ENCODE data around the gene GAL3ST3.

Gene GAL3ST3

DNA sequence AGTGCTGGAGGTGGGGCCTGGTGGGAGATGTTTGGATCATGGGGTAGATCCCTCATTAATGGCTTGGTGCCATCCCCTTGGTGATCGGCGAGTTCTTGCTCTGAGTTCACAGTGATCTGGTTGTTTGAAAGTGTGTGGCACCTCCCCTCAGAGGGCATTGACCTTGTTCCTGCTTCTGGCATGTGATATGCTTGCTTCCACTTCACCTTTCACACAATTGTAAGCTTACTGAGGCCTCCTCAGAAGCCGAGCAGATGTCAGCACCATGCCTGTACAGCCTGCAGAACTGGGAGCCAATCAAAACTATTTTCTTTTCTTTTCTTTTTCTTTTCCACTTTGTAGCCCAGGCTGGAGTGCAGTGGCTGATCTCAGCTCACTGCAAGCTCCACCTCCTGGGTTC, 11.6 kb downstream of the GAL3ST3 start:
- TF ChIP-seq ARNTL (CRISPR knock-in tag; IDR thresholded peaks at IDR 0.05; ENCODE audit: borderline replicate concordance, low read depth) (no peak), ZNF565 (CRISPR knock-in tag; conservative IDR thresholded peaks at IDR 0.05; ENCODE audit: low read depth) (no peak), ESRRG (CRISPR knock-in tag; IDR thresholded peaks at IDR 0.05) (no peak), ZFP30 (CRISPR knock-in tag; IDR thresholded peaks at IDR 0.05) (no peak)
- TF ChIP-seq, protein P1, sequence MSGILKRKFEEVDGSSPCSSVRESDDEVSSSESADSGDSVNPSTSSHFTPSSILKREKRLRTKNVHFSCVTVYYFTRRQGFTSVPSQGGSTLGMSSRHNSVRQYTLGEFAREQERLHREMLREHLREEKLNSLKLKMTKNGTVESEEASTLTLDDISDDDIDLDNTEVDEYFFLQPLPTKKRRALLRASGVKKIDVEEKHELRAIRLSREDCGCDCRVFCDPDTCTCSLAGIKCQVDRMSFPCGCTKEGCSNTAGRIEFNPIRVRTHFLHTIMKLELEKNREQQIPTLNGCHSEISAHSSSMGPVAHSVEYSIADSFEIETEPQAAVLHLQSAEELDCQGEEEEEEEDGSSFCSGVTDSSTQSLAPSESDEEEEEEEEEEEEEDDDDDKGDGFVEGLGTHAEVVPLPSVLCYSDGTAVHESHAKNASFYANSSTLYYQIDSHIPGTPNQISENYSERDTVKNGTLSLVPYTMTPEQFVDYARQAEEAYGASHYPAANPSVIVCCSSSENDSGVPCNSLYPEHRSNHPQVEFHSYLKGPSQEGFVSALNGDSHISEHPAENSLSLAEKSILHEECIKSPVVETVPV (CRISPR knock-in tag; IDR thresholded peaks at IDR 0.05) = no peak
- TF ChIP-seq, protein P2, sequence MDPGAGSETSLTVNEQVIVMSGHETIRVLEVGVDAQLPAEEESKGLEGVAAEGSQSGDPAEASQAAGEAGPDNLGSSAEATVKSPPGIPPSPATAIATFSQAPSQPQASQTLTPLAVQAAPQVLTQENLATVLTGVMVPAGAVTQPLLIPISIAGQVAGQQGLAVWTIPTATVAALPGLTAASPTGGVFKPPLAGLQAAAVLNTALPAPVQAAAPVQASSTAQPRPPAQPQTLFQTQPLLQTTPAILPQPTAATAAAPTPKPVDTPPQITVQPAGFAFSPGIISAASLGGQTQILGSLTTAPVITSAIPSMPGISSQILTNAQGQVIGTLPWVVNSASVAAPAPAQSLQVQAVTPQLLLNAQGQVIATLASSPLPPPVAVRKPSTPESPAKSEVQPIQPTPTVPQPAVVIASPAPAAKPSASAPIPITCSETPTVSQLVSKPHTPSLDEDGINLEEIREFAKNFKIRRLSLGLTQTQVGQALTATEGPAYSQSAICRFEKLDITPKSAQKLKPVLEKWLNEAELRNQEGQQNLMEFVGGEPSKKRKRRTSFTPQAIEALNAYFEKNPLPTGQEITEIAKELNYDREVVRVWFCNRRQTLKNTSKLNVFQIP (CRISPR knock-in tag; IDR thresholded peaks at IDR 0.05; ENCODE audit: borderline replicate concordance, low read depth) = no peak
- ATAC-seq = no peak

DNA sequence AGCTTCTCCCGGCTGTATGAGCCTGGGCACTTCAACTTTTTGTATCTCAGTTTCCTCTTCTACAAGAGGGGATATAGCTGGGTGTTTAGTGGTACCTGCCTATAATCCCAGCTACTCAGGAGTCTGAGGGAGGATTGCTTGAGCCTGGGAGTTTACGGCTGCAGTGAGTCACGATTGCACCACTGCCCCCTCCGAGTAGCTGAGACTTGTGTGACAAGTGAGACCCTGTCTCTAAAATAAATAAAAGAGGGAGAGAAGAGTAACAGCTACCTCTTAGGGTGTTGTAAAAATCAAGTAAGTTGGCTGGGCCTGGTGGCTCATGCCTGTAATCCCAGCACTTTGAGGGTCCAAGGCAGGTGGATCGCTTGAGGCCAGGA, 12.6 kb downstream of the GAL3ST3 start:
- TF ChIP-seq ISL1 (CRISPR knock-in tag; IDR thresholded peaks at IDR 0.05) (no peak), ZNF8 (CRISPR knock-in tag; IDR thresholded peaks at IDR 0.05) (no peak), ZNF565 (CRISPR knock-in tag; conservative IDR thresholded peaks at IDR 0.05; ENCODE audit: low read depth) (no peak), ESRRG (CRISPR knock-in tag; IDR thresholded peaks at IDR 0.05) (no peak), ZFP3 (CRISPR knock-in tag; IDR thresholded peaks at IDR 0.05) (no peak), PPARA (CRISPR knock-in tag; IDR thresholded peaks at IDR 0.05; ENCODE audit: borderline replicate concordance) (no peak), SNAI2 (CRISPR knock-in tag; IDR thresholded peaks at IDR 0.05) (no peak), RARB (CRISPR knock-in tag; IDR thresholded peaks at IDR 0.05) (no peak), GLIS3 (CRISPR knock-in tag; IDR thresholded peaks at IDR 0.05) (no peak), ARNTL (CRISPR knock-in tag; IDR thresholded peaks at IDR 0.05; ENCODE audit: borderline replicate concordance, low read depth) (no peak), ZC3H10 (CRISPR knock-in tag; IDR thresholded peaks at IDR 0.05) (no peak)
- TF ChIP-seq, protein P1 (CRISPR knock-in tag; IDR thresholded peaks at IDR 0.05) = no peak
- TF ChIP-seq, protein P3, sequence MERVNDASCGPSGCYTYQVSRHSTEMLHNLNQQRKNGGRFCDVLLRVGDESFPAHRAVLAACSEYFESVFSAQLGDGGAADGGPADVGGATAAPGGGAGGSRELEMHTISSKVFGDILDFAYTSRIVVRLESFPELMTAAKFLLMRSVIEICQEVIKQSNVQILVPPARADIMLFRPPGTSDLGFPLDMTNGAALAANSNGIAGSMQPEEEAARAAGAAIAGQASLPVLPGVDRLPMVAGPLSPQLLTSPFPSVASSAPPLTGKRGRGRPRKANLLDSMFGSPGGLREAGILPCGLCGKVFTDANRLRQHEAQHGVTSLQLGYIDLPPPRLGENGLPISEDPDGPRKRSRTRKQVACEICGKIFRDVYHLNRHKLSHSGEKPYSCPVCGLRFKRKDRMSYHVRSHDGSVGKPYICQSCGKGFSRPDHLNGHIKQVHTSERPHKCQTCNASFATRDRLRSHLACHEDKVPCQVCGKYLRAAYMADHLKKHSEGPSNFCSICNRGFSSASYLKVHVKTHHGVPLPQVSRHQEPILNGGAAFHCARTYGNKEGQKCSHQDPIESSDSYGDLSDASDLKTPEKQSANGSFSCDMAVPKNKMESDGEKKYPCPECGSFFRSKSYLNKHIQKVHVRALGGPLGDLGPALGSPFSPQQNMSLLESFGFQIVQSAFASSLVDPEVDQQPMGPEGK (CRISPR knock-in tag; IDR thresholded peaks at IDR 0.05; ENCODE audit: borderline replicate concordance) = no peak
- TF ChIP-seq, protein P4, sequence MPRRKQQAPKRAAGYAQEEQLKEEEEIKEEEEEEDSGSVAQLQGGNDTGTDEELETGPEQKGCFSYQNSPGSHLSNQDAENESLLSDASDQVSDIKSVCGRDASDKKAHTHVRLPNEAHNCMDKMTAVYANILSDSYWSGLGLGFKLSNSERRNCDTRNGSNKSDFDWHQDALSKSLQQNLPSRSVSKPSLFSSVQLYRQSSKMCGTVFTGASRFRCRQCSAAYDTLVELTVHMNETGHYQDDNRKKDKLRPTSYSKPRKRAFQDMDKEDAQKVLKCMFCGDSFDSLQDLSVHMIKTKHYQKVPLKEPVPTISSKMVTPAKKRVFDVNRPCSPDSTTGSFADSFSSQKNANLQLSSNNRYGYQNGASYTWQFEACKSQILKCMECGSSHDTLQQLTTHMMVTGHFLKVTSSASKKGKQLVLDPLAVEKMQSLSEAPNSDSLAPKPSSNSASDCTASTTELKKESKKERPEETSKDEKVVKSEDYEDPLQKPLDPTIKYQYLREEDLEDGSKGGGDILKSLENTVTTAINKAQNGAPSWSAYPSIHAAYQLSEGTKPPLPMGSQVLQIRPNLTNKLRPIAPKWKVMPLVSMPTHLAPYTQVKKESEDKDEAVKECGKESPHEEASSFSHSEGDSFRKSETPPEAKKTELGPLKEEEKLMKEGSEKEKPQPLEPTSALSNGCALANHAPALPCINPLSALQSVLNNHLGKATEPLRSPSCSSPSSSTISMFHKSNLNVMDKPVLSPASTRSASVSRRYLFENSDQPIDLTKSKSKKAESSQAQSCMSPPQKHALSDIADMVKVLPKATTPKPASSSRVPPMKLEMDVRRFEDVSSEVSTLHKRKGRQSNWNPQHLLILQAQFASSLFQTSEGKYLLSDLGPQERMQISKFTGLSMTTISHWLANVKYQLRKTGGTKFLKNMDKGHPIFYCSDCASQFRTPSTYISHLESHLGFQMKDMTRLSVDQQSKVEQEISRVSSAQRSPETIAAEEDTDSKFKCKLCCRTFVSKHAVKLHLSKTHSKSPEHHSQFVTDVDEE (CRISPR knock-in tag; IDR thresholded peaks at IDR 0.05) = no peak
- TF ChIP-seq, protein P5, sequence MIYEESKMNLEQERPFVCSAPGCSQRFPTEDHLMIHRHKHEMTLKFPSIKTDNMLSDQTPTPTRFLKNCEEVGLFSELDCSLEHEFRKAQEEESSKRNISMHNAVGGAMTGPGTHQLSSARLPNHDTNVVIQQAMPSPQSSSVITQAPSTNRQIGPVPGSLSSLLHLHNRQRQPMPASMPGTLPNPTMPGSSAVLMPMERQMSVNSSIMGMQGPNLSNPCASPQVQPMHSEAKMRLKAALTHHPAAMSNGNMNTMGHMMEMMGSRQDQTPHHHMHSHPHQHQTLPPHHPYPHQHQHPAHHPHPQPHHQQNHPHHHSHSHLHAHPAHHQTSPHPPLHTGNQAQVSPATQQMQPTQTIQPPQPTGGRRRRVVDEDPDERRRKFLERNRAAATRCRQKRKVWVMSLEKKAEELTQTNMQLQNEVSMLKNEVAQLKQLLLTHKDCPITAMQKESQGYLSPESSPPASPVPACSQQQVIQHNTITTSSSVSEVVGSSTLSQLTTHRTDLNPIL (CRISPR knock-in tag; IDR thresholded peaks at IDR 0.05; ENCODE audit: low read depth) = no peak
- TF ChIP-seq, protein P2 (CRISPR knock-in tag; IDR thresholded peaks at IDR 0.05; ENCODE audit: borderline replicate concordance, low read depth) = no peak
- ATAC-seq = no peak

All from SK-N-SH treated with all-trans-retinoic acid at 6 μM for 48 hours (cell line).